H1 (cell line): ENCODE data around the gene CTDP1. TPM values are rescaled to one million over a fixed set of nuclear protein-coding genes. Genes with fewer than 3 reads are reported as not detected.

ENCODE experiments used
- CTCF ChIA-PET: fragments of 300-600 bp; sonication (Branson Sonifier 250); formaldehyde crosslinking; loops from one replicate; lab custom pipeline; 2021; ENCODE audit not compliant: partially characterized antibody; lab: Charles Lee
- POLR2A ChIA-PET: fragments of 300-600 bp; sonication (Branson Sonifier 250); formaldehyde crosslinking; loops from one replicate; lab custom pipeline; 2021; ENCODE audit warnings: inconsistent platforms; ENCODE audit not compliant: partially characterized antibody; lab: Charles Lee
- DNase-seq, 2 experiments: peaks; one replicate each; pipeline versions ENCODE4 v3.0.0 to v3.0.0-alpha.2; 2010 to 2022; ENCODE audit warnings: low spot score in 2 of 2, low read depth in 1 of 2, mixed read lengths in 1 of 2
- FAIRE-seq: peaks from 2 replicates; lab custom pipeline; 2011; peaks lifted over from hg19 to GRCh38; lab: Jason Lieb, UNC
- H2AFZ ChIP-seq: 2 replicates; pipeline ENCODE4 v1.8.1; 2012; ENCODE audit warnings: low read length, inconsistent platforms
- H2AK5ac ChIP-seq: 2 replicates; pipeline ENCODE4 v1.6.1; 2013; ENCODE audit warnings: low read depth, low read length
- H2BK120ac ChIP-seq: replicated peaks from 2 replicates; pipeline ENCODE3; 2013; ENCODE audit warnings: low read depth, low read length, inconsistent platforms
- H2BK12ac ChIP-seq: 2 replicates; pipeline ENCODE4 v1.6.1; 2013; ENCODE audit warnings: low read depth, low read length
- H2BK15ac ChIP-seq: 2 replicates; pipeline ENCODE4 v1.6.1; 2013; ENCODE audit warnings: low read length
- H2BK20ac ChIP-seq: 2 replicates; pipeline ENCODE4 v1.6.1; 2013; ENCODE audit warnings: low read length
- H2BK5ac ChIP-seq: 2 replicates; pipeline ENCODE4 v1.6.1; 2013; ENCODE audit warnings: low read depth, low read length
- H3K14ac ChIP-seq: 2 replicates; pipeline ENCODE4 v1.6.1; 2013; ENCODE audit warnings: inconsistent platforms; ENCODE audit not compliant: insufficient read length
- H3K18ac ChIP-seq: 2 replicates; pipeline ENCODE4 v1.6.1; 2013; ENCODE audit warnings: low read length; ENCODE audit errors: extremely low read depth
- H3K23ac ChIP-seq: 2 replicates; pipeline ENCODE4 v1.6.1; 2013; ENCODE audit warnings: inconsistent platforms; ENCODE audit not compliant: insufficient read length
- H3K23me2 ChIP-seq: 2 replicates; pipeline ENCODE4 v1.6.1; 2013; ENCODE audit warnings: low read depth, low read length
- H3K27ac ChIP-seq: 2 replicates; pipeline ENCODE4 v1.6.1; 2011; ENCODE audit warnings: low read depth, low read length, inconsistent platforms
- H3K27me3 ChIP-seq, 4 experiments: replicated peaks in 1 of 4; 1 replicate in 1 of 4; 2 replicates in 3 of 4; pipeline versions ENCODE4 v1.6.1 to v1.8.1; 2011 to 2013; ENCODE audit warnings: low read length in 3 of 4, mild to moderate bottlenecking in 3 of 4, inconsistent platforms in 2 of 4, mixed read lengths in 2 of 4, moderate library complexity in 1 of 4; ENCODE audit not compliant: control insufficient read depth in 3 of 4, insufficient read depth in 3 of 4; ENCODE audit errors: extremely low read depth in 1 of 4
- H3K36me3 ChIP-seq, 4 experiments: 2 replicates each; pipeline versions ENCODE4 v1.6.1 to v1.8.1; 2011 to 2013; ENCODE audit warnings: mild to moderate bottlenecking in 4 of 4, low read length in 3 of 4, moderate library complexity in 2 of 4, control low read depth in 1 of 4, inconsistent platforms in 1 of 4; ENCODE audit not compliant: insufficient read depth in 4 of 4, control insufficient read depth in 2 of 4
- H3K4ac ChIP-seq: replicated peaks from 2 replicates; pipeline ENCODE3; 2013; ENCODE audit warnings: low read length, low read depth, mixed read lengths, inconsistent platforms; ENCODE audit not compliant: insufficient read length
- H3K4me1 ChIP-seq, 4 experiments: replicated peaks in 1 of 4; 1 replicate in 1 of 4; 2 replicates in 3 of 4; pipeline versions ENCODE4 v1.6.1 to v1.8.1; 2011 to 2013; ENCODE audit warnings: low read length in 3 of 4, inconsistent platforms in 2 of 4, mixed read lengths in 1 of 4; ENCODE audit not compliant: insufficient read depth in 4 of 4, control insufficient read depth in 3 of 4
- H3K4me2 ChIP-seq, 2 experiments: 2 replicates each; pipeline versions ENCODE4 v1.6.1 to v1.8.1; 2011 to 2013; ENCODE audit warnings: low read depth in 2 of 2, low read length in 2 of 2, control low read depth in 1 of 2, inconsistent platforms in 1 of 2, mild to moderate bottlenecking in 1 of 2; ENCODE audit not compliant: insufficient read depth in 1 of 2
- H3K4me3 ChIP-seq, 4 experiments: fragments of 200-600, 300-600 bp in 1 of 4; sonication (generic), shearing (Covaris generic), sonication (Bioruptor Twin) in 1 of 4; 2 replicates each; pipeline versions ENCODE4 v1.5.1 to v1.8.1; 2011 to 2016; ENCODE audit warnings: low read length in 4 of 4, low read depth in 3 of 4, control low read depth in 2 of 4, inconsistent platforms in 2 of 4, mild to moderate bottlenecking in 2 of 4, mixed read lengths in 1 of 4, moderate library complexity in 1 of 4; ENCODE audit not compliant: insufficient read depth in 2 of 4; ENCODE audit errors: extremely low read depth in 1 of 4
- H3K56ac ChIP-seq: replicated peaks from 2 replicates; pipeline ENCODE3; 2013; ENCODE audit warnings: low read depth, mild to moderate bottlenecking, mixed read lengths, low read length, inconsistent platforms; ENCODE audit not compliant: insufficient read length
- H3K79me1 ChIP-seq: 2 replicates; pipeline ENCODE4 v1.6.1; 2013; ENCODE audit warnings: low read depth, low read length, control low read depth
- H3K79me2 ChIP-seq, 2 experiments: 2 replicates each; pipeline versions ENCODE4 v1.6.1 to v1.8.1; 2012 to 2013; ENCODE audit warnings: low read length in 2 of 2, mild to moderate bottlenecking in 2 of 2, inconsistent platforms in 1 of 2; ENCODE audit not compliant: insufficient read depth in 2 of 2, control insufficient read depth in 1 of 2
- H3K9ac ChIP-seq, 4 experiments: replicated peaks in 1 of 4; 1 replicate in 1 of 4; 2 replicates in 3 of 4; pipeline versions ENCODE4 v1.6.1 to v1.8.1; 2011 to 2013; ENCODE audit warnings: low read depth in 3 of 4, low read length in 3 of 4, control low read depth in 2 of 4, mild to moderate bottlenecking in 2 of 4, moderate library complexity in 2 of 4, inconsistent platforms in 1 of 4; ENCODE audit errors: extremely low read depth in 1 of 4
- H3K9me3 ChIP-seq, 2 experiments: 2 replicates each; pipeline versions ENCODE4 v1.6.1 to v1.8.1; 2012 to 2013; ENCODE audit warnings: mild to moderate bottlenecking in 2 of 2, moderate library complexity in 2 of 2, control low read depth in 1 of 2, inconsistent platforms in 1 of 2, low read depth in 1 of 2, low read length in 1 of 2, mixed read lengths in 1 of 2; ENCODE audit not compliant: insufficient read depth in 2 of 2
- H4K20me1 ChIP-seq, 2 experiments: replicated peaks in 1 of 2; 2 replicates each; pipeline versions ENCODE3 to v1.8.1; 2011 to 2013; ENCODE audit warnings: inconsistent platforms in 2 of 2, low read length in 2 of 2, mild to moderate bottlenecking in 1 of 2; ENCODE audit not compliant: insufficient read depth in 2 of 2, control insufficient read depth in 1 of 2
- H4K5ac ChIP-seq: 2 replicates; pipeline ENCODE4 v1.6.1; 2013; ENCODE audit warnings: low read length, low read depth, mixed read lengths, inconsistent platforms; ENCODE audit not compliant: insufficient read length
- H4K8ac ChIP-seq: 2 replicates; pipeline ENCODE4 v1.8.0; 2013; ENCODE audit warnings: mild to moderate bottlenecking, moderate library complexity, low read length, inconsistent platforms; ENCODE audit not compliant: insufficient read depth; ENCODE audit errors: extremely low read depth
- H4K91ac ChIP-seq: replicated peaks from 2 replicates; pipeline ENCODE3; 2013; ENCODE audit warnings: low read length, mixed read lengths, inconsistent platforms; ENCODE audit not compliant: insufficient read length
- CREB1 ChIP-seq: IDR thresholded peaks from 2 replicates; pipeline ENCODE4 v1.6.1; 2012; ENCODE audit warnings: inconsistent platforms
- GTF2F1 ChIP-seq: IDR thresholded peaks from 2 replicates; pipeline ENCODE4 v1.6.1; 2012; ENCODE audit warnings: low read depth, low read length, improper control_type of control experiment, borderline replicate concordance
- KDM1A ChIP-seq: fragments of 200-600, 300-600 bp; sonication (generic); IDR thresholded peaks from 2 replicates; pipeline ENCODE4 v1.7.1; 2016; ENCODE audit warnings: mild to moderate bottlenecking, low read length, borderline replicate concordance
- POLR2A ChIP-seq, 2 experiments: IDR thresholded peaks; 1 replicate in 1 of 2; 2 replicates in 1 of 2; pipeline ENCODE4 v1.6.1; 2011; ENCODE audit warnings: low read depth in 2 of 2, low read length in 2 of 2, mild to moderate bottlenecking in 2 of 2; ENCODE audit errors: control extremely low read depth in 1 of 2
- TAF7 ChIP-seq: optimal IDR thresholded peaks from 2 replicates; pipeline ENCODE3; 2011; ENCODE audit warnings: low read depth, mild to moderate bottlenecking, inconsistent platforms, low read length, moderate library complexity, borderline replicate concordance
- WGBS, 2 experiments: shearing (Covaris generic) in 1 of 2; methylation state at CpG; one replicate each; pipeline versions ENCODE4 v1.1.6 to v1.1.7; 2013 to 2015; ENCODE audit warnings: low lambda C conversion rate in 2 of 2, mixed read lengths in 2 of 2, inconsistent platforms in 1 of 2, low coverage in 1 of 2, missing lambda C conversion rate in 1 of 2; ENCODE audit not compliant: insufficient replicate concordance in 2 of 2, insufficient coverage in 1 of 2, insufficient read length in 1 of 2; ENCODE audit errors: extremely low coverage in 1 of 2, missing lambda C conversion rate in 1 of 2; 5-methylcytosine and 5-hydroxymethylcytosine counted together
- polyA plus RNA-seq, 7 experiments: library from polyadenylated mRNA; depleted of rRNA in 3 of 7; stranded (reverse) in 5 of 7; unstranded in 2 of 7; fragments of >200 nt in 5 of 7; fragments of 200-250 nt in 2 of 7; gene quantifications; 1 replicate in 5 of 7; 2 replicates in 1 of 7; 4 replicates in 1 of 7; pipeline versions ENCODE4 v1.2.1 to v1.2.3, GENCODE V29; 2011 to 2013; ENCODE audit warnings: missing spikeins in 2 of 7, mixed read lengths in 2 of 7
- total RNA-seq: library from RNA; stranded (reverse); fragmentation: NEBNext Ultra II Directional; extraction: Animal tissue kit (Norgen Biotek cat#: 25700); gene quantifications from 2 replicates; pipeline ENCODE4 v1.2.1, GENCODE V29; 2021

Gene CTDP1
- total and polyA plus RNA-seq, 2 of the 8 experiments (the other 6 are each of a cell fraction or from before 2014, with no cell fraction given): 16.6 to 37.0 TPM

DNA sequence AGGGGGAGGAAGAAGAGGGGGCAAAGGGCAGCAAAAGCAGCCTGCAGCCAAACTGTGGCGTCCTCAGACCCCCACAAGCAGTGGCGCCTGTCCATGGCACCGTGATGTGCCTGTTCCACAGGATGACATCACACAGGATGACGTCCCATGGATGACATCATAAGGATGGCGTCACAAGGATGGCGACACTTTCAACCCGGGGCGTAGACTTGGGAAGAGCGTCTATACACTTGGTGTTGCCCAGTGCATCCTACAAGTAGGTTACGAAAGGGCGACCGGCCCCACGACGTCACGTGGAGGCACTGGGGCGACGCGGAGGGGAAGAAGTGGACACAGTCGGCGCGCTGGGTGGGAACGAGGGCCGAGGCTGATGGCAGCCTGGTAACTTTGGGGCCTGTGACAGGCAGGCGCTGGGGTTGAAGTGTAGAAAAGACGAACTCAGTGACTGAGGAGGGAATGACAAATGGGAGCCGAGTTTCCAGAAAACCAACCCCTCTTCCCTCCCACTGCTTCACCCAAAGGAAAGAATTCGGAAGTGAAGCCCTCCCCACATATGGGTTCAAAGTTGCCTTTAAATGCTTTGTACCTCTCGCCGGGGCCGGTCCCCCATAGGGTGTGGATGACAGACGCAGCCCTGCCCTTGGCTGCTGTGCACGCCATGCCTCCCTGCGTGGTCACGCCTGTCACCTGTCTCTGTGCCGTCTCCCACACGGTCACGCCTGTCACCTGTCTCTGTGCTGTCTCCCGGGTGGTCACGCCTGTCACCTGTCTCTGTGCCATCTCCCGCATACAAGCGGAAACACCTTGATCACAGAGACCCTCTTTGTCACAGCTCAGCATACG lies 104.7 kb downstream of the CTDP1 start:
- H3K79me1 ChIP-seq: peaks cover 4% of the 10 kb centered on the region; the same call in 1 of the 2 replicates
- no peaks in the 10 kb centered on the region; a peak in 1 of 4 replicates for H3K9me3 ChIP-seq
- H3K4me1 ChIP-seq: peaks cover 0 to 5% (median 1%) of the 10 kb centered on the region in 4 experiments; a peak in 2 of 7 replicates
- no peak overlapping the region for H3K56ac ChIP-seq
- peaks cover 8% of the 10 kb centered on the region for H3K23me2 ChIP-seq
- no peak overlapping the region for H2BK20ac ChIP-seq
- H3K4me2 ChIP-seq: no peak overlapping the region
- H3K27ac ChIP-seq: no peak overlapping the region
- no peak overlapping the region for H3K23ac ChIP-seq
- no peaks in the 10 kb centered on the region for H3K79me2 ChIP-seq
- no peak for TF ChIP-seq GTF2F1
- TF ChIP-seq POLR2A (IDR thresholded peaks at IDR 0.05; ENCODE audit: control extremely low read depth in 1 of 2, low read depth in 2 of 2, low read length in 2 of 2): no peak
- TF ChIP-seq KDM1A: no peak
- TF ChIP-seq CREB1: peak; percentile 70
- no peak for TF ChIP-seq TAF7
- ChIA-PET CTCF (interaction anchor here (0.7 kb wide), 1 partner anchor 194 kb away, joined by 3 read pairs; no protein-coding TSS in a partner anchor), POLR2A (no interaction called here)
- FAIRE-seq (no peak), DNase-seq (peak in 1 of 2 experiments; percentile 39)
- H2AFZ ChIP-seq: no peak overlapping the region; the same call in 1 of the 2 replicates
- no peak overlapping the region for H3K9ac ChIP-seq
- H4K91ac ChIP-seq: no peak overlapping the region
- no peak overlapping the region for H4K5ac ChIP-seq
- peaks cover 19 to 34% (median 31%) of the 10 kb centered on the region in 4 experiments for H3K27me3 ChIP-seq
- no peak overlapping the region for H3K18ac ChIP-seq
- H3K4me3 ChIP-seq: no peak overlapping the region
- H2BK12ac ChIP-seq: no peak overlapping the region
- H3K14ac ChIP-seq: no peak overlapping the region
- no peak overlapping the region for H3K4ac ChIP-seq
- 0 out of 2 replicates have a peak overlapping the region, but pooled peaks have one; percentile 29 for H2BK15ac ChIP-seq
- H2BK5ac ChIP-seq: no peak overlapping the region
- H2AK5ac ChIP-seq: no peak overlapping the region
- peak overlapping the region; percentile 25; the same call in 1 of the 2 replicates for H4K8ac ChIP-seq
- H3K36me3 ChIP-seq: no peaks in the 10 kb centered on the region; a peak in 1 of 8 replicates
- 91% methylated on average over 42 of the region's 42 CpGs; no CpG with 5 or more reads in 1 of the 2 experiments for WGBS, 2 experiments
- H4K20me1 ChIP-seq: peaks cover 0 to 4% of the 10 kb centered on the region in 2 experiments
- H2BK120ac ChIP-seq: no peak overlapping the region
